Sigmoid colon (tissue), 4 donors: ENCODE data around the gene ZCCHC7.

Source experiments
- CTCF ChIP-seq, 4 experiments: fragments of 450-650 bp in 3 of 4; fragments of 200-600 bp in 1 of 4; IDR thresholded peaks; one replicate each; pipeline ENCODE4 v1.5.1; 2016 to 2019; ENCODE audit warnings: antibody characterized with exemption in 4 of 4, mild to moderate bottlenecking in 3 of 4, moderate library complexity in 2 of 4
- EP300 ChIP-seq, 4 donors: sonication (generic); formaldehyde crosslinking; IDR thresholded peaks; one replicate each; pipeline ENCODE4 v1.6.1; 2017; ENCODE audit warnings: antibody characterized with exemption in 4 of 4

- TF ChIP-seq CTCF (IDR thresholded peaks at IDR 0.05) (no peak), EP300 (IDR thresholded peaks at IDR 0.05) (no peak)
Observed at GRCh38 chr9:37342493-37342892, 222.1 kb downstream of the ZCCHC7 start.
